ENCODE results near the gene APH1B. TPM values are rescaled to one million over a fixed set of nuclear protein-coding genes. Genes with fewer than 3 reads are reported as not detected.

Gene APH1B
- total RNA-seq, 1 experiment from 2014 or later: 5.8 TPM

DNA sequence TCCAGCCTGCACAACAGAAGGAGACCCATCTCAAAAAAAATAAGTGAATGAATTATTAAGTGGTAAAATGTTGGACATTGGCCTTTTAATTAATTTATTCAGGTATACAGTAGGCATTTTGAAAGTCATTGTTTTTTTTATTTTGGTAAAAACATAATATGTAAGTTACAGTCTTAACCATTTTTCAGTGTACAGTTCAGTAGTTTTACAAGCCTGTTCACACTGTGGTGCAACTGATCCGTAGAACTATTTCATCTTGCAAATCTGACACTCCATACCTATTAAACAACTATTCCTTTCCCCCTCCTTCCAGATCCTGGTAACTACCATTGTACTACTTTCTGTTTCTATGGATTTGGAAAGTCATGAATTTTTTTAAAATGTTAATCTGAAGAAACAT, 36.1 kb upstream of the APH1B start:
- intact Hi-C loops (cut with micrococcal nuclease; ENCODE audit: unreplicated experiment): no loop called here
- no peaks in the 10 kb centered on the region for H3K27me3 ChIP-seq (ENCODE audit: insufficient read depth, low read depth)
- POLR2A ChIA-PET (ENCODE audit: unreplicated experiment): no interaction called here
- H3K27ac ChIP-seq: no peak overlapping the region
- no peak for TF ChIP-seq EZH2 (IDR thresholded peaks at IDR 0.05; ENCODE audit: low read depth)
- TF ChIP-seq, protein P1, sequence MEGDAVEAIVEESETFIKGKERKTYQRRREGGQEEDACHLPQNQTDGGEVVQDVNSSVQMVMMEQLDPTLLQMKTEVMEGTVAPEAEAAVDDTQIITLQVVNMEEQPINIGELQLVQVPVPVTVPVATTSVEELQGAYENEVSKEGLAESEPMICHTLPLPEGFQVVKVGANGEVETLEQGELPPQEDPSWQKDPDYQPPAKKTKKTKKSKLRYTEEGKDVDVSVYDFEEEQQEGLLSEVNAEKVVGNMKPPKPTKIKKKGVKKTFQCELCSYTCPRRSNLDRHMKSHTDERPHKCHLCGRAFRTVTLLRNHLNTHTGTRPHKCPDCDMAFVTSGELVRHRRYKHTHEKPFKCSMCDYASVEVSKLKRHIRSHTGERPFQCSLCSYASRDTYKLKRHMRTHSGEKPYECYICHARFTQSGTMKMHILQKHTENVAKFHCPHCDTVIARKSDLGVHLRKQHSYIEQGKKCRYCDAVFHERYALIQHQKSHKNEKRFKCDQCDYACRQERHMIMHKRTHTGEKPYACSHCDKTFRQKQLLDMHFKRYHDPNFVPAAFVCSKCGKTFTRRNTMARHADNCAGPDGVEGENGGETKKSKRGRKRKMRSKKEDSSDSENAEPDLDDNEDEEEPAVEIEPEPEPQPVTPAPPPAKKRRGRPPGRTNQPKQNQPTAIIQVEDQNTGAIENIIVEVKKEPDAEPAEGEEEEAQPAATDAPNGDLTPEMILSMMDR (conservative IDR thresholded peaks at IDR 0.05): no peak
- no peak overlapping the region for H3K4me2 ChIP-seq
- CTCF ChIA-PET: no interaction called here
- H4K20me1 ChIP-seq (ENCODE audit: insufficient read depth): no peaks in the 10 kb centered on the region
- H3K9me3 ChIP-seq (ENCODE audit: insufficient read depth, low read depth): no peaks in the 10 kb centered on the region
- BruUV-seq (replicated peaks): no TSS peak
- no peaks in the 10 kb centered on the region for H3K36me3 ChIP-seq (ENCODE audit: low read depth)
- no peak overlapping the region for H3K4me3 ChIP-seq
- 0 out of 2 replicates have a peak, but pooled peaks cover 7% of the 10 kb centered on the region for H3K79me2 ChIP-seq (ENCODE audit: low read depth)
- H3K4me1 ChIP-seq (replicated peaks; ENCODE audit: insufficient read depth): peaks cover 16% of the 10 kb centered on the region
- no peak overlapping the region for H2AFZ ChIP-seq
- H3K9me2 ChIP-seq (ENCODE audit: insufficient read depth): no peaks in the 10 kb centered on the region
- DNase-seq: no peak
- peaks cover 16% of the 10 kb centered on the region for H3F3A ChIP-seq (ENCODE audit: insufficient read depth, low read depth)

DNA sequence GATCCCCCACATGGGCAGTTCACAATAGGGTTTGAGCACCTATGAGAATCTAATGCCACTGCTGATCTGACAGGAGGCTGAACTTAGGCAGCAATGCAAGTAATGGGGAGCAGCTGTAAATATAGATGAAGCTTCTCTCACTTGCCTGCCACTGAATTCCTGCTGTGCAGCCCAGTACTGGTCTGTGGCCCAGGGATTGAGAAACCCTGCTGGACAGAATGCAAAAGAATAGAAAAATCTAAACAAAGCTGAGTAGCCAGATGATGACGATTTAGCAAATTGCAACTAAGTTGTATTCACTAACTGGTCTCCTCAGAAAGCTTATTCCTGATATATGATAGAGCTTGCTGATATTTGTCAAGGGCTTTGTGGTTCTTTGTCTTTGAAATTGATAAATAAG, 34.3 kb upstream of the APH1B start:
- no peak for DNase-seq
- no peaks in the 10 kb centered on the region for H4K20me1 ChIP-seq (ENCODE audit: insufficient read depth)
- H3K9me3 ChIP-seq (ENCODE audit: insufficient read depth, low read depth): no peaks in the 10 kb centered on the region; the same call in 1 of the 2 replicates
- H3K27me3 ChIP-seq (ENCODE audit: insufficient read depth, low read depth): no peaks in the 10 kb centered on the region
- intact Hi-C loops (cut with micrococcal nuclease; ENCODE audit: unreplicated experiment): no loop called here
- H3K4me1 ChIP-seq (replicated peaks; ENCODE audit: insufficient read depth): peaks cover 28% of the 10 kb centered on the region
- H3K4me3 ChIP-seq: no peak overlapping the region
- H3K4me2 ChIP-seq: no peak overlapping the region
- CTCF ChIA-PET: no interaction called here
- H3F3A ChIP-seq (ENCODE audit: insufficient read depth, low read depth): peaks cover 28% of the 10 kb centered on the region
- no peaks in the 10 kb centered on the region for H3K9me2 ChIP-seq (ENCODE audit: insufficient read depth)
- BruUV-seq (replicated peaks): no TSS peak
- H2AFZ ChIP-seq: no peak overlapping the region
- H3K79me2 ChIP-seq (ENCODE audit: low read depth): no peaks in the 10 kb centered on the region
- POLR2A ChIA-PET (ENCODE audit: unreplicated experiment): no interaction called here
- TF ChIP-seq EZH2 (IDR thresholded peaks at IDR 0.05; ENCODE audit: low read depth): no peak
- TF ChIP-seq, protein P1 (conservative IDR thresholded peaks at IDR 0.05): no peak
- H3K36me3 ChIP-seq (ENCODE audit: low read depth): no peaks in the 10 kb centered on the region
- H3K27ac ChIP-seq: no peak overlapping the region

GRCh38 chr15:63243776-63244175, 33.6 kb upstream of the APH1B start:
- H3K27ac ChIP-seq: no peak overlapping the region
- H3K4me3 ChIP-seq: no peak overlapping the region
- H3K27me3 ChIP-seq (ENCODE audit: insufficient read depth, low read depth): no peaks in the 10 kb centered on the region
- POLR2A ChIA-PET (ENCODE audit: unreplicated experiment): interaction anchor here (0.5 kb wide), 1 partner anchor 335 kb away, joined by 10 read pairs; no protein-coding TSS in a partner anchor
- H3K4me2 ChIP-seq: no peak overlapping the region
- H3K79me2 ChIP-seq (ENCODE audit: low read depth): no peaks in the 10 kb centered on the region
- H3F3A ChIP-seq (ENCODE audit: insufficient read depth, low read depth): peaks cover 23% of the 10 kb centered on the region
- H3K9me2 ChIP-seq (ENCODE audit: insufficient read depth): no peaks in the 10 kb centered on the region
- no TSS peak for BruUV-seq (replicated peaks)
- CTCF ChIA-PET: no interaction called here
- H3K9me3 ChIP-seq (ENCODE audit: insufficient read depth, low read depth): no peaks in the 10 kb centered on the region; the same call in 1 of the 2 replicates
- no peak overlapping the region for H2AFZ ChIP-seq
- intact Hi-C loops (cut with micrococcal nuclease; ENCODE audit: unreplicated experiment): no loop called here
- no peaks in the 10 kb centered on the region for H3K36me3 ChIP-seq (ENCODE audit: low read depth)
- TF ChIP-seq EZH2 (IDR thresholded peaks at IDR 0.05; ENCODE audit: low read depth): no peak
- TF ChIP-seq, protein P1 (conservative IDR thresholded peaks at IDR 0.05): no peak
- DNase-seq: no peak
- H3K4me1 ChIP-seq (replicated peaks; ENCODE audit: insufficient read depth): peaks cover 22% of the 10 kb centered on the region
- no peaks in the 10 kb centered on the region for H4K20me1 ChIP-seq (ENCODE audit: insufficient read depth)
